Measurements from ENCODE around the gene MEGF6.
"Not testable (repeated sequence)": the region's sequence is repeated elsewhere in the genome, so short reads cannot be mapped to it uniquely, and the experiment has no call there.

MEGF6 gene

GRCh38 chr1:3578906-3579305 lies 32.4 kb downstream of the MEGF6 start:
- Histone ChIP-seq H3K4me3 (ENCODE audit: low read depth, low read length) (no peak overlapping the region), H3K4me2 (ENCODE audit: low read length) (no peak overlapping the region), H3K9me3 (ENCODE audit: control insufficient read depth, low read length) (no peaks in the 10 kb centered on the region), H3K27me3 (ENCODE audit: control insufficient read depth, insufficient read depth, low read length) (no peaks in the 10 kb centered on the region), H3K27ac (no peak overlapping the region), H3K4me1 (no peaks in the 10 kb centered on the region), H3K79me2 (no peaks in the 10 kb centered on the region), H3K36me3 (ENCODE audit: control insufficient read depth, insufficient read depth, low read length) (no peaks in the 10 kb centered on the region), H3K9ac (no peak overlapping the region), H2AFZ (no peak overlapping the region)
- no peak for TF ChIP-seq CTCF (IDR thresholded peaks at IDR 0.05)

- H2AFZ ChIP-seq: no peak overlapping the region
- H3K9me3 ChIP-seq (ENCODE audit: control insufficient read depth, low read length): no peaks in the 10 kb centered on the region
- no peak overlapping the region for H3K27ac ChIP-seq
- H3K9ac ChIP-seq: no peak overlapping the region
- no peak overlapping the region for H3K4me2 ChIP-seq (ENCODE audit: low read length)
- no peaks in the 10 kb centered on the region for H3K4me1 ChIP-seq
- H3K36me3 ChIP-seq (ENCODE audit: control insufficient read depth, insufficient read depth, low read length): no peaks in the 10 kb centered on the region
- no peak overlapping the region for H3K4me3 ChIP-seq (ENCODE audit: low read depth, low read length)
- H3K79me2 ChIP-seq: no peaks in the 10 kb centered on the region
- TF ChIP-seq CTCF (IDR thresholded peaks at IDR 0.05): no peak
- no peaks in the 10 kb centered on the region for H3K27me3 ChIP-seq (ENCODE audit: control insufficient read depth, insufficient read depth, low read length)
Measured at GRCh38 chr1:3578433-3578805, 32.9 kb downstream of the MEGF6 start.

GRCh38 chr1:3577711-3578432 lies 33.4 kb downstream of the MEGF6 start:
- Histone ChIP-seq H3K9me3 (ENCODE audit: control insufficient read depth, low read length) (no peaks in the 10 kb centered on the region), H3K36me3 (ENCODE audit: control insufficient read depth, insufficient read depth, low read length) (no peaks in the 10 kb centered on the region), H3K27ac (no peak overlapping the region), H2AFZ (no peak overlapping the region), H3K9ac (no peak overlapping the region), H3K4me2 (ENCODE audit: low read length) (no peak overlapping the region), H3K4me3 (ENCODE audit: low read depth, low read length) (no peak overlapping the region), H3K4me1 (no peaks in the 10 kb centered on the region), H3K27me3 (ENCODE audit: control insufficient read depth, insufficient read depth, low read length) (no peaks in the 10 kb centered on the region), H3K79me2 (no peaks in the 10 kb centered on the region)
- TF ChIP-seq CTCF (IDR thresholded peaks at IDR 0.05): no peak

GRCh38 chr1:3577300-3577699 lies 34.0 kb downstream of the MEGF6 start:
- no peak for TF ChIP-seq CTCF (IDR thresholded peaks at IDR 0.05)
- Histone ChIP-seq H3K36me3 (ENCODE audit: control insufficient read depth, insufficient read depth, low read length) (no peaks in the 10 kb centered on the region), H2AFZ (no peak overlapping the region), H3K79me2 (no peaks in the 10 kb centered on the region), H3K4me3 (ENCODE audit: low read depth, low read length) (no peak overlapping the region), H3K4me2 (ENCODE audit: low read length) (no peak overlapping the region), H3K4me1 (no peaks in the 10 kb centered on the region), H3K9ac (no peak overlapping the region), H3K27me3 (ENCODE audit: control insufficient read depth, insufficient read depth, low read length) (no peaks in the 10 kb centered on the region), H3K27ac (no peak overlapping the region), H3K9me3 (ENCODE audit: control insufficient read depth, low read length) (no peaks in the 10 kb centered on the region)

- no peak for TF ChIP-seq CTCF (IDR thresholded peaks at IDR 0.05)
- no peak overlapping the region for H2AFZ ChIP-seq
- no peaks in the 10 kb centered on the region for H3K9me3 ChIP-seq (ENCODE audit: control insufficient read depth, low read length)
- H3K27me3 ChIP-seq (ENCODE audit: control insufficient read depth, insufficient read depth, low read length): no peaks in the 10 kb centered on the region
- no peak overlapping the region for H3K9ac ChIP-seq
- H3K4me3 ChIP-seq (ENCODE audit: low read depth, low read length): no peak overlapping the region
- H3K4me1 ChIP-seq: no peaks in the 10 kb centered on the region
- no peak overlapping the region for H3K4me2 ChIP-seq (ENCODE audit: low read length)
- H3K36me3 ChIP-seq (ENCODE audit: control insufficient read depth, insufficient read depth, low read length): no peaks in the 10 kb centered on the region
- no peaks in the 10 kb centered on the region for H3K79me2 ChIP-seq
- H3K27ac ChIP-seq: no peak overlapping the region
Measured at GRCh38 chr1:3575993-3576392, 35.3 kb downstream of the MEGF6 start.

- not testable (repeated sequence) for H3K36me3 ChIP-seq (ENCODE audit: control insufficient read depth, insufficient read depth, low read length); H2AFZ ChIP-seq; H3K79me2 ChIP-seq; H3K27me3 ChIP-seq (ENCODE audit: control insufficient read depth, insufficient read depth, low read length); H3K4me3 ChIP-seq (ENCODE audit: low read depth, low read length); H3K4me1 ChIP-seq; H3K9ac ChIP-seq; H3K9me3 ChIP-seq (ENCODE audit: control insufficient read depth, low read length); H3K4me2 ChIP-seq (ENCODE audit: low read length); H3K27ac ChIP-seq
Measured at GRCh38 chr1:3575515-3575914, 35.8 kb downstream of the MEGF6 start.

All from parathyroid adenoma (tissue), 2 donors.